Transverse colon (tissue), 4 donors: ENCODE results near the gene SRGAP1. TPM values are rescaled to one million over a fixed set of nuclear protein-coding genes. Genes with fewer than 3 reads are reported as not detected.

Source experiments
- DNase-seq: peaks from one replicate; pipeline ENCODE4 v3.0.0-alpha.2; 2019
- H3K27ac ChIP-seq, 4 donors: fragments of 200-600 bp; sonication (generic); 2 replicates each; pipeline ENCODE4 v1.5.1; 2016 to 2018; ENCODE audit warnings: inconsistent platforms in 4 of 4
- H3K27me3 ChIP-seq: fragments of 200-600 bp; sonication (generic); 2 replicates; pipeline ENCODE4 v1.5.1; 2017; ENCODE audit warnings: inconsistent platforms
- H3K36me3 ChIP-seq, 4 donors: fragments of 200-600 bp; sonication (generic); 2 replicates each; pipeline ENCODE4 v1.5.1; 2017 to 2019; ENCODE audit warnings: inconsistent platforms in 4 of 4
- H3K4me1 ChIP-seq, 4 donors: fragments of 200-600 bp; sonication (generic); 2 replicates each; pipeline ENCODE4 v1.5.1; 2017 to 2020; ENCODE audit warnings: inconsistent platforms in 4 of 4
- H3K4me3 ChIP-seq, 4 donors: fragments of 200-600 bp; sonication (generic); 1 replicate in 1 of 4; 2 replicates in 3 of 4; pipeline versions ENCODE4 v1.5.1 to v1.6.1; 2017 to 2019; ENCODE audit warnings: inconsistent platforms in 4 of 4
- H3K9me3 ChIP-seq, 2 donors: fragments of 200-600 bp; sonication (generic); 2 replicates each; pipeline ENCODE4 v1.5.1; 2017 to 2019; ENCODE audit warnings: inconsistent platforms in 2 of 2
- EP300 ChIP-seq: sonication (generic); formaldehyde crosslinking; IDR thresholded peaks from one replicate; pipeline ENCODE4 v1.6.1; 2017; ENCODE audit warnings: antibody characterized with exemption, low read depth
- POLR2A ChIP-seq: fragments of 450-650 bp; IDR thresholded peaks from one replicate; pipeline ENCODE4 v1.6.1; 2016; ENCODE audit warnings: antibody characterized with exemption, mild to moderate bottlenecking, moderate library complexity
- POLR2AphosphoS5 ChIP-seq, 3 donors: sonication (generic); formaldehyde crosslinking; IDR thresholded peaks; one replicate each; pipeline ENCODE4 v1.6.1; 2016; ENCODE audit warnings: antibody characterized with exemption in 3 of 3
- WGBS, 2 donors: methylation state at CpG; one replicate each; pipeline ENCODE4 v1.1.5; 2018; ENCODE audit warnings: low coverage in 1 of 2; 5-methylcytosine and 5-hydroxymethylcytosine counted together
- in situ Hi-C, 4 donors: fragments of 200-750 bp; cut with MboI; loops; one replicate each; pipeline versions ENCODE4 v1.15.0 to v1.15.1; 2017; ENCODE audit warnings: low sequenced_read_pairs in 3 of 4, low pct_ligation_motif_present in 1 of 4, low pct_unique_long_range_greater_than_20kb in 1 of 4
- intact Hi-C: fragments of 100-400 bp; cut with DNase I; formaldehyde crosslinking; loops from one replicate; pipeline ENCODE4 v1.15.1; 2023; ENCODE audit warnings: low total_unique reads
- total RNA-seq, 4 donors: library from RNA; depleted of rRNA; stranded (reverse); fragments of >200 nt; gene quantifications; one replicate each; pipeline ENCODE4 v1.1.0, GENCODE V29; 2016
- TF ChIP-seq, protein P1 (sequence below), 5 experiments: fragments of 200-600 bp in 3 of 5; fragments of 450-650 bp in 2 of 5; sonication (generic) in 3 of 5; IDR thresholded peaks; 1 replicate in 2 of 5; 2 replicates in 3 of 5; pipeline ENCODE4 v1.5.1; 2016 to 2017; ENCODE audit warnings: antibody characterized with exemption in 5 of 5, inconsistent platforms in 3 of 5, mild to moderate bottlenecking in 2 of 5, moderate library complexity in 1 of 5

SRGAP1 gene
- 100 to 1,000 TPM in 1 of 4 donors, 10 to 100 TPM in 3; 16.0 to 720 (median 51.4) TPM for total RNA-seq

DNA sequence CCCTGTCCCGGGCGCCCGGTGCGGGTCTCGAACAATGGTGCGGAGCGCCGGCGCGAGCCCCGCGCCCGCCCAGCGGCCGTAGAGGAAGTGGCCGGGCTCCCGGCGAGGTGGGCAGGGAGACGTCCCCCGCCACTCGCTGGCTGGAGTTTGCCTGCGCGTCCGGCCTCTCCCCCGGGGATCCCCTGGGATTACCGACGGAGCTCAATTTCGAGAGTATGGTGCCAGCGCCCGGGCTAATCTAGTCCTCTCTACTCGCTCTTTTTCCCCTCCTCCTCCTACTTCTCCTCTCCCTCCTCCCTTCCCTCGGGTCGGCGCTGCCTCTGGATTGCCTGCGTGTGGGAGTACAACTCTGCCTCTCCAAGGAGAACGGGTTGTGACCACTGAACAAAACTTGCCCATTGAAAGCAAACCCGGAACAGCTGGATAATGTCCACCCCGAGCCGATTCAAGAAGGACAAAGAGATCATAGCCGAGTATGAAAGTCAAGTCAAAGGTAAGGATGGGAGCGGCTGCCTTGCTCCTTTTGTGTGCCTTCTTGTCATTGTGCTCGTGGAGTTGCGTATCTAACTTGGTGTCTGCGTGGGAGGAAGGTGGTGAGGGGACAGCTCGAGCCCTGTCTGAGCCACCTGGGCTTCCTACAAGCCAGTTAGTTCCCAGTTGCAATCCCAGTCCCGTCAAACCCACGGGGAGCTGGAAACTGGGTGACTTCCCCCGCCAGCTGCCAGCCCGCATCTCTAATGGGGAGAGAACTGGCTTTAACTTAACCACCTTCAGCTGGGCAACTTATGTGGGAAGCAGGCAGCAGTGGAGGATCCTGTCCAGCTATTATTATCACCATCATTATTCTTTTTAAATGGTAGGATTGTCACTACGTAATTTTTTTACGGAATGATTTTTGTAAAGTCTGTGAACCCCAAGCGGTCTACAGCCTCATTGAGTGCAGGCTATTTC is at the start of gene SRGAP1:
Gene SRGAP1 (plus strand): TSS at position 310 of the 951 bp plus-strand sequence. CDS start 117 bp downstream, at position 427.
- Histone ChIP-seq H3K4me3 (peak within 1 kb of the TSS; percentile 78 to 94 (median 88)), H3K9me3 (no peaks in the 10 kb centered on the region), H3K36me3 (no peaks in the 10 kb centered on the region), H3K27ac (peak within 1 kb of the TSS; percentile 93 to 97 (median 96)), H3K27me3 (no peaks in the 10 kb centered on the region), H3K4me1 (peaks cover 5 to 37% (median 19%) of the 10 kb centered on the region in 4 donors)
- 4 to 6% methylated on average over 10 to 31 of the region's 52 CpGs for WGBS, 2 donors
- in situ Hi-C loops (loop anchor here in 3 of 4 donors (10.0 to 25.0 kb wide), 5 partner anchors 240 to 568 kb away; partner anchors contain the start of genes C12orf56 (in 2 of the 3) and XPOT (in 1 of the 3)), intact Hi-C loops (loop anchor here (1.0 to 10.0 kb wide), 3 partner anchors 240 to 413 kb away; no protein-coding TSS in a partner anchor)
- peak; percentile 62 for DNase-seq
- TF ChIP-seq EP300 (no peak), POLR2AphosphoS5 (IDR thresholded peaks at IDR 0.05) (peak; percentile 15 to 39 (median 31)), POLR2A (peak; percentile 49)
- TF ChIP-seq, protein P1, sequence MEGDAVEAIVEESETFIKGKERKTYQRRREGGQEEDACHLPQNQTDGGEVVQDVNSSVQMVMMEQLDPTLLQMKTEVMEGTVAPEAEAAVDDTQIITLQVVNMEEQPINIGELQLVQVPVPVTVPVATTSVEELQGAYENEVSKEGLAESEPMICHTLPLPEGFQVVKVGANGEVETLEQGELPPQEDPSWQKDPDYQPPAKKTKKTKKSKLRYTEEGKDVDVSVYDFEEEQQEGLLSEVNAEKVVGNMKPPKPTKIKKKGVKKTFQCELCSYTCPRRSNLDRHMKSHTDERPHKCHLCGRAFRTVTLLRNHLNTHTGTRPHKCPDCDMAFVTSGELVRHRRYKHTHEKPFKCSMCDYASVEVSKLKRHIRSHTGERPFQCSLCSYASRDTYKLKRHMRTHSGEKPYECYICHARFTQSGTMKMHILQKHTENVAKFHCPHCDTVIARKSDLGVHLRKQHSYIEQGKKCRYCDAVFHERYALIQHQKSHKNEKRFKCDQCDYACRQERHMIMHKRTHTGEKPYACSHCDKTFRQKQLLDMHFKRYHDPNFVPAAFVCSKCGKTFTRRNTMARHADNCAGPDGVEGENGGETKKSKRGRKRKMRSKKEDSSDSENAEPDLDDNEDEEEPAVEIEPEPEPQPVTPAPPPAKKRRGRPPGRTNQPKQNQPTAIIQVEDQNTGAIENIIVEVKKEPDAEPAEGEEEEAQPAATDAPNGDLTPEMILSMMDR (IDR thresholded peaks at IDR 0.05) = no peak

DNA sequence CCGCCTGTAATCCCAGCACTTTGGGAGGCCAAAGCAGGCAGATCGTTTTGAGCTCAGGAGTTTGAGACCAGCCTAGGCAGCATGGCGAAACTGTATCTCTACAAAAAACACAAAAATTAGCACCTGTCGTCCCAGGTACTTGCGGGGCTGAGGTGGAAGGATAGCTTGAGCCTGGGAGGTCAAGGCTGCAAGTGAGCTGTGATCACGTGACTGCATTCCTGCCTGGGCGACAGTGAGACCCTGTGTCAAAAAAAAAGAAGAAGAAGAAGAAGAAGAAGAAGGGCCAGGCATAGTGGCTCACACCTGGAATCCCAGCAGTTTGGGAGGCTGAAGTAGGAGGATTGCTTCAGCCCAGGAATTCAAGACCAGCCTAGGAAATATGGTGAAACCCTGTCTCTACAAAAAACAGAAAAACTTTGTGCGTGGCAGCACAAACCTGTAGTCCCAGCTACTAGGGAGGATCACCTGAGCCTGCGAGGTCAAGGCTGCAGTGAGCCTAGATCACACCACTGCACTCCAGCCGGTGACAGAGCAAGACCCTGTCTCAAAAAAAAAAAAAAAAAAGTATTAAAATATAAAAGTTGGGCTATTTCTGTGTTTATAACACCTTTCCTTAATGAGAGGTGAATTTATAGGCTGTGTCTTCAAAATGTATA is 49.3 kb upstream of the SRGAP1 start:
- peaks cover 0 to 8% (median 3%) of the 10 kb centered on the region in 4 donors for H3K36me3 ChIP-seq
- 86 to 97% methylated on average over 5 to 10 of the region's 10 CpGs for WGBS, 2 donors
- H3K4me1 ChIP-seq = no peaks in the 10 kb centered on the region
- no peak overlapping the region for H3K4me3 ChIP-seq
- no peak for DNase-seq
- in situ Hi-C loops (no loop called here), intact Hi-C loops (no loop called here)
- no peak for TF ChIP-seq POLR2AphosphoS5 (IDR thresholded peaks at IDR 0.05)
- TF ChIP-seq EP300 = no peak
- no peak for TF ChIP-seq POLR2A
- TF ChIP-seq, protein P1 (IDR thresholded peaks at IDR 0.05) = no peak
- no peak overlapping the region for H3K27ac ChIP-seq
- no peaks in the 10 kb centered on the region for H3K27me3 ChIP-seq
- H3K9me3 ChIP-seq = no peaks in the 10 kb centered on the region

DNA sequence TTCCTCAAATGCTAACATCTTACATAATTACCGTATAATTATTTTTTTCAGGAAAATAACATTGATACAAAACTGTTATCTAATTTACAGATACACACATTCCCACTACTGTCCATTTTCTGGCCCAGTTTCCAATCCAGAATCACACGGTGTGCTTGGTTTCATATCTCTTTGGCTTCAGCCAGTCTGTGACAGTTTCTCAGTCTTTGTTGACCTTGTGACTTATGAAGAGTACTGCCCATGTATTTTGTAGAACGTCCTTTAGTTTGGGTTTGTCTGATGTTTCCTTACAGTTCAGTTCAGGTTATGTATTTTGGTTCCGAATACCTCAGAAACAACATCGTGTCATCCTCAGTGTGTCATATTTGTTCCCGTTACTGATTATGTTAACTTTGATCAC is 48.6 kb upstream of the SRGAP1 start:
- Histone ChIP-seq H3K27ac (no peak overlapping the region), H3K4me1 (no peaks in the 10 kb centered on the region), H3K36me3 (peaks cover 0 to under 1% (median 0%) of the 10 kb centered on the region in 4 donors), H3K27me3 (no peaks in the 10 kb centered on the region), H3K9me3 (no peaks in the 10 kb centered on the region), H3K4me3 (no peak overlapping the region)
- in situ Hi-C loops = no loop called here
- intact Hi-C loops = no loop called here
- TF ChIP-seq, protein P1 (IDR thresholded peaks at IDR 0.05) = no peak
- no peak for TF ChIP-seq POLR2AphosphoS5 (IDR thresholded peaks at IDR 0.05)
- no peak for TF ChIP-seq EP300
- no peak for TF ChIP-seq POLR2A
- 88 to 93% methylated on average over 6 of the region's 6 CpGs for WGBS, 2 donors
- no peak for DNase-seq
